NCI-H2081 (cell line): ENCODE data around the gene FAM222A.
A peak's percentile ranks its signal among the peaks of the same experiment; 100 is the strongest.

ENCODE experiments used
- DNase-seq, 2 experiments: peaks; one replicate each; lab custom pipeline; 2025; lab: John Stamatoyannopoulos, UW

Gene FAM222A

DNA sequence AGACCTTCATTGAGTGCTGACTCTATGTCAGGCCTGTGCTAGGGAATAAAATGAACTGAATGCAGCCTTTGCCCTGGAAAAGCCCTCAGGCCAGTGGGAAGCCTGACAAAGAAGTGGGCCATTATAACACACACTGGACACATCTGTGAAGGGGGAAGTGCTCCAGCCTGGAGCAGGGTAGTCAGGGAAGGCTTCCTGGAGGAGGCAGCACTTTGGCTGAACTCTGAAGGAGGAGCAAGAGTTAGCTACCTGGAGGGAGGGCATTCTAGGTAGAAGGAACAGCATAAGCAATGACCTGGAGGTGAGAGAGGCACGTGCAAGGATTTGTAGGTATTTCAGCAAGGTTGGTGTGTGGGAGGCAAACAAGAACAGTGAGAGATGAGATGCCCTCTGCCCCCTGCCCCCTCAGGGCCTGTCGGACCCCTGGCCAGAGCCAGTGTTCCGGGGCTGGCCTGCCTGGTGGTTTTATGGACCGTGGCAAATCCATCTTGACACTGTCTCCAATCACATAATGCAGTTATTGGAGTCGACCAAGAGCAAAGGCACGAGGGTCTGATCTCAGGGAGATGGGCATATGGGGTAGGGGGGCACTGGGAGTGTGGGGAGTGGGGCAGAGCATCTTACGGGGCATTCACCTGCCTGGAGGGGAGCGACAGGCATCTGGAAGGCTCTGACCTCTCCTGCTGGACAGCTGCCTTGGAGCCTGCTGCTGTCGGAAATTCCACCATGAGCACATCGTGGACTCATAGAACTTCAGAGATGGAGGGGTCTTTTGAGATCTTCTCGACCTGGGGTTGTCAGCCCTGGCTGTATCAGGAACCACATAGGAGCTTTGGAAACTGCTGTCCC, 2.7 kb upstream of the FAM222A start:
- no peak for DNase-seq

DNA sequence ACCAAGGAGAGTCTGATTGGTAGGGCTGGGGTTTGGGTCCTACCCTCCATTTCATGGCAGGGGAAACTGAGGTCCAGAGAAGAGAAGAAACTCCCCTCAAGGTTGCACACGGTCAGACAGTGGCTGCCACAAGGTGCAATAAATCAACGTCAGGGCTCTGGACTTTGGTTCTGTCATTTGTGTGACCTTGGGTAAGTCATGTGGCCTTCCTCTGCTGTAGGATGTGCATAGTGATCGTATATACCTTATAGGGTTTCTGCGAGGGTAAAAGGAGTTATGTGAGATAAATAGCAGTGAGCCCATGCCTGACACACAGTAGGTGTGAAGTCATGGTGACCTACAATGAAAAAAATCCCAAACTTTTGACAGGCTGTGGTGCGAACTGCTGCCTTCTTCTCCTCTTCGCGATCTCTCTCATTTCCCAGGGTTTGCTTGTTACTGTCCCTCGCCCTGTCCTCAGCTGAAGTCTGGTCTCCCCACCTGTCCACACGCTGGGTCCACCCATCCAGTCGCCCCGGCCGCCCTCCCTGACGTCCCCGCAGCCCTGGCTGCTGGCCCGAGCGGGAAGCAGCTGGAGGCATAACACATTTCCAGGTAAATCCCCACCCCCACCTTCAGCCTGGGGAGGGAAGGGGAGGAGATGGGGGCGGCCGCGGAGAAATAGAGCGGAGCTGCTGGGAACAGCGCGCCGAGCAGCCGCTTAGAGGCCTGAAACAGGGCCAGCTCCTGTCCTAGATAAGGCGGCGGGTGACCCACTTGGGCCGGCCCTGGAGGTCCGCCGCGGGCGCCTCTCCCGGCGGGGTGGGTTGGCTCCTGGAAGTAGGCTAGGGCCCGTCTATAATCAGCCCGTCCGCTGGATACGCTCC, 1.8 kb upstream of the FAM222A start:
- no peak for DNase-seq

DNA sequence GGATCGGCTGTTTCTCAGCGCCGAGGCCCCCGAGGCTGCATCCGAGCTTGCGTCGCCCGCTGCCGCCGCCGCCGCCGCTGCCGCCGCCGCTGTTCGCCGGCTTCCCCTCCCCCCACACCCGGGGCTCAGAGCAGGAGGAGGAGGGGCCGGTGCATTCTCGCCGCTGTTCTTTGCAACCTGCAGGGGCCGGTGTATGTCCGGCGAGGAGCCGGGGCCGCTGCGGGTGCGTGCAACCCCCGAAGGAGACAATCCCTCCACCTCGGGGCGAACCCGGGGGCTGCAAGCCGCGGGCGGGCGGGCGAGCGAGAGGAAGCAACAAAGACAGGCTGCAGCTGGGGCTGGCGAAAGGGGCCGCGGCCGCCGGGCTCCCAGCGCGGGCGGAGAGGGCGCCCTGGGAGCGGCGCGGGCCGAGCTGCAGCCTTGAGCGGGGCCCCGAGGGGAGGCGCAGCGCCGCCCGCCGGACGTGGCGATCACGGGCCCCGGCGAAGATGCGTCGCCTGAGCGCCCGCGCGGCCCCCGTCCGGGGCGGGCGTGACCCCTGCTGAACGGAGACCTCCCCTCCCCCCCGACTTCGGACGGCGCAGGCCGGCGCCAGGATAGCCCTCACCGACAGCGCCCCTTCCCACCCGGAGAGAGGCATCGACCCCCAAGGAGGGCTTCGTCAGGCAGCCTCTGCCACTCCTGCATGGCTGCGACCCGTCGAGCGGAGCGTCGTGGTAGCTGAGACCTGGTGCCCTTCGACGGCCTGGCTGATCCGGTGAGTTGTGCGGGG, 702 bp downstream of the FAM222A start:
- DNase-seq, result peak; percentile 45 to 54

DNA sequence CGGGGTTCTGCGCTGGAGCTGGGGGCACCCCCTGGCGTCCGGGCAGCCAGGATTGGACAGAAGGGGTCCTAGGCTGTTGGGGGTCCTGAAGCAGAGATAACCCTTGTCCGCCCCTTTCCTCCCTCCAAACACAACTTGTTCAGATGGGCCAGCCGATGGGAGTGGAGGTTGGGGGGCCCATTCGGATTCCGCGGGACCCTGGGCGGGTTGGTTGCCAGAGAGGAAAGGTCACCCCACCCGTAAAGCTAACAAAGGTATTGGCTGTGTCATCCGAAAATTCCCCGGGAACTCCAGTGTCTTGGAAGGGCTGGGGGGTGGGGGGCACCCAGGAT, 1.3 kb downstream of the FAM222A start:
- DNase-seq, result no peak

DNA sequence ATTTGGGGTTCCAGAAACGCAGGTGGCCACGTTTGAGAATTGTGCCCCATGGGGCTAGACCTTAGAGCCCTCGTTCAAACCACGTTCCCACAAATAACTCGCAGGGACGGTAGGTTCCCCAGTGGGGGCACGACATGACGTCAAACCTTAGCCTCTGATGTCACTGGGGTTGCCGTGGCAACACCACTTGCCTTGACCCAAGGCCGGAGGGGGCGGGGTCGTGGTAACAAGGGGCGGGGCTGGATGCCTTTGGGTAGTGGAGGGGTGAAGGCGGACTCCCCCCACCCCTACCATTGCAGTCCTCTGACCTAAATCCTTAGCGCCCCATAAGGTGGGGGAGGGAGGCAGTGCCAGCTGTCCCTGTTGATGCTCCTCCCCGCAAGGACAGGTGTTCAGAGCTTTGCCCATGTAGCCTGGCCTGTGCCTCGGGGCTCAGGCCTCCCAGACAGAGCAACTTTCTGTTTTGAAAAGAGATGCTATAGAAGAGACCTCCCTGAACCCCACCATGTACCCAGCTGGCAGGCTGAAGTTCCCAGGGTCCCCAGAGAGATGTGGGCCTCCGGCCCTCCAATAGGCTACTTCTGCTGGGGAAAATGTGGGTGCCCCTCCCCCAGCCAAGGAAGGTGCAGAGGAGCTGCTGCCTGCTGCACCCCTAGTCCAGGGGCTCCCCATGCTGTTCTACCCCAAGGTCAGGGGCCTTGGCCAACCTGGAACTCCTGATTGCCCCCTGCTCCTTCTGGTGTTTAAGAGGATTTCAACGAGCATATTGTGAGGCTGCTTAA, 1.9 kb downstream of the FAM222A start:
- peak; percentile 32 to 73 for DNase-seq

DNA sequence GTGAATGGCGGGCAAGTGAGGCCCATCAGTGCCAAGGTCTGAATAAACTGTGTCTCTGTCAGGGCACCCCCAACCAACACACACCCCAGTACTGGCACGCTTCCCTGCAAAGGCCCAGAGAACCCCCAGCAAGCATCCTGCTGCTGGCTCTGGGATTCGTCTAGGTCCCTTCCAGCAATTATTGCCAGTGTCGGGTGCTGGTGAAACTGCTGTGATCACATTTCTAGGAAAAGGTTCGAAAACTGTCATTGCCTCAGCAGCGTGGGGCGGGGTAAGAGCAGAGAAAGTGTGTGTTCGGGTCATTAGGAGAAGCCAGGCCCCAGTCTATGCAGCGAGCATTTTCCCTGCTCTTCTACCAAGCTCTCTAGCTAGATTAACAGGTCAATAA, 2.5 kb downstream of the FAM222A start:
- no peak for DNase-seq

DNA sequence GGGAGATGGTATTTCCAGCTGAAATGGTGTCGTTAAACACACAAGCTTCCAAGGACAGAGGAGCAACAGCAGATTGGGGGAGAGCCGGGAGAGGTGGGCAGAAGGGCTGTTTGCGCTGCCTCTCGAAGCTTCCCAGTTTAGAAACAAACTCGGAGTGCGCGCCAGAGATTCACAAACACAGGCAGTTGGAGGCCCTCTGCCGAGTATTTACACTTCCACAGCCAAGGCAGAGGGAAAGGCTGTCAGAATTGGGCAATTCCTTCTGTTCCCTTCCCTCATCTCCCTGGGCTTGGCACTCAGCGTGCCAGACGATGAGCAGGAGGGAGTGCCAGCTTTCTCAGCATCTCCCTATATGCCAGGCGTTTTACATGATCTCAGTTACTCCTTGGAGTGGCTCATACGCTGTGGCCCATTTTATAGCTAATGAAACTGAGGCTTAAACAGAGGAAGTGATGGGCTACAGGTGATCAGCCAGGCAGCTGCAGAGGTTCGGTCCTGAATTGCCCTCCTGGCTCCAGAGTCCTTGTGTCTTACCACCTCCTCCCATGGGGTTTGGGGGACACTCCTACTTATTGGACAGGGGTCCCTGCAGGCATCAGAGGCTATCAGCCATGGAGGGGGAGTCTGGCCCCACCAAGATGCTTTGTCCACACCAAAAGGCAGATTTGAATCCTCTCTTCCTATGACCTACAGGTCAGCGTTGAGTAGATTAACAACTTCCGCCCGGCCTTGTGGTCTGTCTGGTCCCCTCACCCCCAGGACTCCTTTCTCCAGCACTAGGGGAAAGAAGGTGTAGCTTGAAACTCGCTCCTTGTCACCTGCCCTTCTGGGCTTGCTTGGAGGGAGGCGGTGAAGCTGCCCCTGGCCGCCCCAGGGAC, 3.1 kb downstream of the FAM222A start:
- no peak for DNase-seq

DNA sequence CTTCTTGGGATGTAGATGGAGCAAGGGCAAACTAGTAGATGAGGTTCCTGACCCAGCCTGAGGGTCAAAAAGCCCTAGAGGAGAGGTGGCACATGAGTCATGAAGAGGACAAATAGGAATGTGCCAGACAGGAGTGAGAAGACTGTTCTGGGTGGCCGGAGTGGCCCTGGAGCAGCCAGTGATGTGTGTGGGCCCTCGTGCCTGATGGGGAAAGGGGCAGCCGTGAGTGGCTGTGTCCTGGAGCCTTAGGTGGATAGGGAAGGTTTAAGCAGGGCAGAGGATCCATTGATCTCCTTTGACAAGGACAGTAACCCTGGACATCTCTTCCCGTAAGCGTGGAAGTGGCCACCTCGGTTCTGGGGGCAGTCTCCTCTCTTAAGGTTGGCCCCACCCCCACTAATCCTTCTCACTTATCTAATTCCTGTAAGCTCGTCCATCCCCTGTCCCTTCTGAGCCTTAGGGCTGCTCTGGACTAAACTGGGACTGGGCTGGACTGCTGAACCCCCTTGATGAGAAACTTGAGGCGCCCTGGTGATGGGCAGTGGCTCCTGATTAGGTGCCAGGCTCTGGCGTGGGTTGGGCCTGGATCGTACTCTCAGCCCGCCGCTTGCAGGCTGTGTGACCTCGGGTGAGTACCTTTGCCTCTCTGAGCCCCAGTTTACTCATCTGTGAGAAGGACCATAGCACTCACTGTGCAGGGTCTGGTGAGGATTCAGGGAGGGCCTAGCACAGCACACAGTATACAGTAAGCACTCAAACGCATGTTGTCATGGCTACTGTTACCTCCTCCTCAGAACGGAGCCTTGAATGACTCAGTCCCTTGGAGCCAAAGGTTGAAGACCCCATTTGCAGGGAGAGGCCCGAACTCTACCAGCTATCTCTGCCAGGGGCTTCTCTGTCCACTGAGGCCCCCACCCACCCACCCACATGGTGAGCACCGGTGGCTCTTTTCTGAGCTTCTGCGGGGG, 4.0 kb downstream of the FAM222A start:
- DNase-seq, result no peak

DNA sequence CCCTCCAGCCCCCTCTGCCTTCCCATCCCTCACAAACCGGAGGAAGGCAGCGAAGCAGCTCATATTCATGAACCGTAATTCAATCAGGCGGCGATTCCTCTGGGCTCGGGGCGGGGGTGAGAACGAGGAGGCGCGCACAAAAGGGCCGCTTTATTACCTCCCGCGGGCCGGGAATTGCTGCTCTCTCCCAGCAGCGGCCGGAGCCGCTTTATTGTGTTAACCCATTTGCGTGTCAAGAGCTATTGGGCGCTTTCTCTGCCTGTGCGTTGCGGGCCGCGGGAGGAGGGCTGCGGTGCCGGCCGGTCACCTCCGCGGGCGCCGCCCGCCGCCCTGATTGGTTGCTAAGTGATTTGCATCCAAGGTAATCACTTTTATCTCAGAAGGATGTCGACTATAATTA, 4.8 kb downstream of the FAM222A start:
- DNase-seq, result peak; percentile 64 to 86

DNA sequence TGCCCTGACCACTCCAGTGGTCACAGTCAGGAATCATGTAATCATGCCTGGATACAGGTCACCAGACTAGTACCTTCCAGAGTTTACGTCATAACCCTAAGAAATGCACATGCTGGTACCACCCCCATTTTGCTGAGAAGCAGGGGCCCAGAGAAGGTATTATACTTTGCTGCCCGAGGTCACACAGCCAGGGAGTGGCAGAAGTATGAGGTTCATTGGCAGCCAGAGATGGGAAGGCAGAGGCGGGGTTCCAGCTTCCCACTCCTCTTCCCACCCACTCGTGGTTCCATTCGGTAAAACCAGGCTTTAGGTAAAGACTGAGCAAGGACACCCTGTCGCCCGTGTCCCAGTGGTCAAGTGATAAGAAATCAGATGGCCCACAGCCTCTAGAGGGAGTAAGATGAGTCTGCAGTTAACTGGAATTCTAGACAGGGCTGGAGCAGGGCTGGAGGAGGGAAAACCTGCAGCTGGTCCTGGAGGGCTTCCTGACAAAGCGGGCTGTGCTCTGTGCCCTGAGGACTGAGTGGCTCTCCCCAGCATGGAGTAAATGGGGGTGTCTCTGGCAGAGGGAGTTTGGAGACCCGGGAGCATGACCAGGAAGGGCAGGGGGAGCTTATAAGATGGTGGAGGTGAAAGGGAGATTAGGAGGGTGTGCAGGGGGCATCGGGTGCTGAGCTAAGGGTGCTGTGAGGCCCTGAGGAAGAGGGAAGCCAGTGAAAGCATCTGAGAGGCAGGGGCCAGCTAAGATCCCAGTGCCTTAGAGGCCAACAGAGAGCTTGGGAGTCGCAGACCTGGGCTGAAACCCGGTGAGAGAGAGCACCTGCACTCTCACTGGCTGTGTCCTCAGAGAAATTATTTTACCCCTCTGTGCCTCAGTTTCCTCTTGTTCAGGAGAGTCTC, 5.7 kb downstream of the FAM222A start:
- peak in 1 of 2 experiments; percentile 40 for DNase-seq

DNA sequence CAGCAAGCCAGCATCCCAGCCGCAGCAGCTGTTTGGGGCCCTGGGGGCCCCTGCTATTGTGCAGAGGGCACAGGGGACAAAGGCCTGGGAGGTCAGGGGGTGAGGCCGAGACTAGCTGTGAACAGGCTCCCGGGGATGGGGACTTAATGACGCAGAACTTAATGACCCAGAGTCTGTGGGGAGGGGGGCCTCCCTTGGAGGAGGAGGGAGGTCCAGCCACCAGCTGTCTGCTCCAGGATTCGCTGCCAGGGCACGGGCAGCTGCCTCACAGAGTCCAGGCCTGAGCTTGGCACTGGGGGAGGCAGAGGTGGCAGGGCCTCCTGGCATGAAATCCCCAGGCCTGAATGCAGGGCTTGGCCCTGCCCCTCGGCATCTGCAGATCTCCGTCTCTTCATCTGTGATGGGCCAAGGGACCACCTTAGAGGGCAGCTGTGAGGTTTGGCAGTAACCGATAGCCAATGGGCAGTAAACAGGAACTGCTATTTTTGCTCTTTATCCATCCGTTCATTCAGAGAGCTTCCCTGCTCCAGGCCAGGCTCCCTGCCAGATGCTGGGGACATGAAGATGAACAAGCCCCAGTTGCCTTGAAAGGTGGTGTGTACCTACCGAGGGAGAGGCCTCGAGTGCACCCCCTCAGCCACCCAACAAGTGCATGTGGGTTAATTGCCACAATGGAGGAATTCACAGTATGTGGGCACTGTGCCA, 6.7 kb downstream of the FAM222A start:
- peak; percentile 25 to 71 for DNase-seq

DNA sequence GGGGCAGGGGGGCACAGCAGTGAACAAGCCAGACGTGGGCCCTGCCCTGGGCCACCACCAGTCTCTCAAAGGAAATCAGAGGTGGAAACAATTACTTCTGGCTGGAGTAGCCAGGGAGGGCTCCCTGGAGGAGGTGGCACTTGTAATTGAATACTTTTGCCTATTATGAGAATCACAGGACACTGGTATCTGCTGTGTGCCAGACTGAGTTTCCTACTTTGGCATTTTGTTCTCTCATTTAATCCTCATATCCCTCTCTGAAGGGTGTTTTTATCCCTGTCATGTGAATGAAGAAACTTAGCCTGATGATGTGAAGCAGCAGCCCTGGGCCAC, 7.2 kb downstream of the FAM222A start:
- no peak for DNase-seq

DNA sequence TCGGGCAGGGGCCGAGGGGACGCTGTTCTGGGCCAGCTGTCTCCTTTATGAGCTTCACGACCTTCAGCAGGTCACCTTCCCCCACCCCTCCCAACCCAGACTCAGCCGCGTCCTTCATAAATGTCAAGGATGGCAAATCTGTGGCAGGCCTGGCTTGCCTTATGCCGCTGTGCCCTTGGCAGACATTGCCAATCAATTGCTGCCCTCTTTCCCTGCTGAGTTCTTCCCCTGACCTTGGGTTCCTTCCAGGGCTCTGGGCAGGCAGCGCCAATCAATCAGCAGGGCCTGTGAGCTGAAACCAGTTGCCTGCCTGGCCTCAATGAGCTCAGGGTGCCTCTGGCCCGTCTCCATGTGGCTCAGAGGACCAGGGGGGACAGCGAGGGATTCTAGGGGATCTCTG, 7.7 kb downstream of the FAM222A start:
- DNase-seq, result no peak

DNA sequence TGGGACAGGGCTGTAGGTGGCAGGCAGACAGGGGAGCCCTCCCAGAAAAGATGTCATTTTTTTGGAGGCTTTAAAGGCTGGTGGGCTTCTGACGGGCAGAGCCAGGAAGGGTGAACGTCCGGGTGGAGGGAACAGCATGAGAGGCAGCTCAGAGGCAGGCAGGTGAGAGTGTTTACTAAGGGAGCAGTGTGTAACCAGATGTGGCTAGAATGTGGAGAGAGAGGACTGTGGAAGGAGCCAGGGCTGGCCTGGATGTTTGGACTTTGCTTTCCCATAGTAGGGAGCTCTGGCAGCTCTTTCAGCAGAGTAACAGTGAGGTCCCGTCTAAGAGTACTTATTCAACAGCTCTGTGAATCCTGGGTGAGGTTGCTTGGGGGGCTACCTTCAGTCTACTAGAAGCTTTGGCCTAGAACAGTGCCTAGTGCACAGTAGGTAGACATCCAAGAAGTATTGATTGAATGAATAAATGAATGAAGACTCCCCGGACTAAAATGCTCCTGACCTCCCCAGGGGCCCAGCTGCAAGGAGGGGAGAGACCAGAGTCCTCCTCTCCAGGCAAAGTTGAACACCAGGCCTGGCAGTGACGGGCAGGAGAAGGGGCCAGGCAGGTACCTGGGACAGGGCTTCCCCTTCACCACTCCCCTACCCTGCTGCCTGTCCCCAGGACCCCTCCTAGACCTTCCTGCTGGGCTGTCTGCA, 8.5 kb downstream of the FAM222A start:
- no peak for DNase-seq

DNA sequence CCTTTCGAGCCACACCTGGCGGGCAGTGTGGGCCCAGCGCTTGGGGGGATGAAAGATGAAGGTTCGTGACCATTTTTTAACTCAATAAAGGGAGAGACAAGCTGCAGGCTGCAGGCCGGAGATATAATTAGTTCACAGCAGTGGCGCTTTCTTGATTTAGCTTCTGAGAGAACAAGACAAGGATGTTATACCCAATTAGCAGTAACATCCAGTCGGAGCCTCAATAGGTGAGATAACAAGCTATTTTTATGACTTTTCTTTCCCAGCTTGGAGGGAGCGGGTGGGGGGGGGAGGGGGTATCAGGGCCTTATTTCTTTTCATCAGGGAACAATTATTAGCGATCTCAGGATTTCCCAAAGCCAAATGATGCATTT, 9.1 kb downstream of the FAM222A start:
- DNase-seq, result no peak

DNA sequence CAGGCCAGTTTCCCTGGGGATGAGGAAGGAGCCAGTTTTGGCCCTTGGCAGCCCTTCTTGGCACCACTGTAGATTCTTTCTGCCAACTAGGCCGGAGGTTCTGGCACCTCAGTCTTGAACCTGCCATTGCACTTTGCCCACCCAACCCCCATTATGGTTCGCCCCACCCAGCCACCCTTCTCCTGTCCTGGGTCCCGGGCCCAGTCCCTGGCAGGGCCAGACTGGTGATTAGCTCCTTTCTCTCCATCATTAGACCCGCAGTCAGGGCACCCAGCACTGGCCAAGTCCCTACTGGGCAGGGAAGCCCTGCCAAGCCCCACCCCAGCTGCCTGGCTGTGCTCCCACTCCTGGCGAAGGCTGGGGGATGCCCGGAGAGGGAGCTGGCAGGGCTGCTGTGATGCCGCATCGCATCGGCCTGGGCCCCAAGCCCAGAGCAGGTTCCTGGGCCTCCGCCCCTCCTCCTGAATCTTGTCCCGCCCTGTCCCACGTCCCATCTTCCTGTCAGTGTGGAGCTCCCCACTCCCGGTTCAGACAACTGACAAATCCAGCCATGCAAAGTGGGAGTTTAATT, 9.8 kb downstream of the FAM222A start:
- peak; percentile 45 to 74 for DNase-seq

DNA sequence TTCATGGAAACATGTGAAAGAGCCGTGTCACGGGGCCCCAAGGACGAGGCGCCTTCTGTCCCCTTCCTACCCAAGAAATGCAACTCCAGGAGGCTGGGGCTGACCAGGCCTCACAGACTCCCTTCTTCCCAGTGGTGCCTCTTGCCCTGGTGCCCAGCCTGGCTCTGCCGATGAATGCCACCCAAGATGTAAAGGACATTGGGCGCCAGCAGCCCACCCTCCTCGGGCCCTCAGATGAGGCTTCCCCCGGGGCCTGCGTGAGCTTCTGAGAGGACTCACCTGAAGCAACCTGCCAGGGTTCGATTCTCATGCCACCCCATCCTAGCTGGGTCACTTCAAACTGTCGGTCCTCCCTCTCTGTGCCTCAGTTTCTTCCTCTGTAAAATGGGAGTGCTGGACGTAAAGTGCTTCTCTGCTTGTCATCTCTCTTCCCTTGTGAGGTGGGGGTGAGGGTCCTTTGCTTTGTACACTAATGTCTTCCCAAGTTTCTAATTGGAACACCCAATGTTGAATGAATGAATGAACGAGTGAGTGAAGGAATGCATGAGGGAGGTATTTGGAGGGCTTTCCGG, 10.8 kb downstream of the FAM222A start:
- DNase-seq, result no peak
